ENCODE results near the gene ZDHHC11B.

GRCh38 chr5:760363-761058 lies 24.0 kb downstream of the ZDHHC11B start:
- TF ChIP-seq POLR2A (IDR thresholded peaks at IDR 0.05) (no peak), CTCF (IDR thresholded peaks at IDR 0.05 in 4 of 5, conservative IDR thresholded peaks at IDR 0.05 in 1 of 5) (no peak)

Data from gastrocnemius medialis (tissue), 4 donors.